Prostate gland (tissue), 2 donors: ENCODE results near the gene CSK.

Source experiments
- CTCF ChIP-seq, 4 experiments: fragments of 200-600 bp in 2 of 4; fragments of 450-650 bp in 2 of 4; sonication (generic) in 2 of 4; IDR thresholded peaks; 1 replicate in 3 of 4; 2 replicates in 1 of 4; pipeline ENCODE4 v1.5.1; 2016 to 2019; ENCODE audit warnings: antibody characterized with exemption in 4 of 4, mild to moderate bottlenecking in 2 of 4, moderate library complexity in 2 of 4
- POLR2A ChIP-seq: fragments of 450-650 bp; IDR thresholded peaks from one replicate; pipeline ENCODE4 v1.6.1; 2016; ENCODE audit warnings: antibody characterized with exemption, mild to moderate bottlenecking
- POLR2AphosphoS5 ChIP-seq: sonication (generic); formaldehyde crosslinking; IDR thresholded peaks from one replicate; pipeline ENCODE4 v1.6.1; 2017; ENCODE audit warnings: antibody characterized with exemption

DNA sequence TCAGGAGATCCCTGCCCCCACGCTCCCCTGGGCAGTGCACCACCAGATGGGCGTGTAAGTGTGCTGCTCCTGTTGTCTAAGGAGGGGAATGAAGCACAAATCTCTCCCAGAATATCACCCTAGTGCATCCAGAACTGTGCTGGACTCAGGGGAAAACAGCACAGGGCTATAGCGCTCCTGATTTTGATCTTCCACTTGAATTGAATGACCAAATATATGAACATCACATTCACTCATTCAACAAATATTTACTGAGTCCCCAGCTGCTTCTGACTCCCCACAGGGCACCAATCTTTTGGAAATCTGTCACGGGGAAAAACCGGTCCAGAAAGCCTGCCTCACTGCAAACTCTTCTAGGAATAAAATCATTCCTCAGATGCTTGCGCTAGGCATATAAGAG lies 47.0 kb downstream of the CSK start:
- TF ChIP-seq CTCF (IDR thresholded peaks at IDR 0.05) (no peak), POLR2AphosphoS5 (no peak), POLR2A (no peak)
